A549 (cell line): ENCODE data around the gene SETD2.
"Not testable (repeated sequence)": the region's sequence is repeated elsewhere in the genome, so short reads cannot be mapped to it uniquely, and the experiment has no call there.

Source experiments
- CTCF ChIP-seq: fragments of >200 bp; sonication (Bioruptor Twin); formaldehyde crosslinking; IDR thresholded peaks from 3 replicates; pipeline ENCODE4 v1.5.1; 2016
- POLR2A ChIP-seq: IDR thresholded peaks from 2 replicates; pipeline ENCODE4 v1.6.1; 2012; ENCODE audit warnings: mild to moderate bottlenecking, low read length

DNA sequence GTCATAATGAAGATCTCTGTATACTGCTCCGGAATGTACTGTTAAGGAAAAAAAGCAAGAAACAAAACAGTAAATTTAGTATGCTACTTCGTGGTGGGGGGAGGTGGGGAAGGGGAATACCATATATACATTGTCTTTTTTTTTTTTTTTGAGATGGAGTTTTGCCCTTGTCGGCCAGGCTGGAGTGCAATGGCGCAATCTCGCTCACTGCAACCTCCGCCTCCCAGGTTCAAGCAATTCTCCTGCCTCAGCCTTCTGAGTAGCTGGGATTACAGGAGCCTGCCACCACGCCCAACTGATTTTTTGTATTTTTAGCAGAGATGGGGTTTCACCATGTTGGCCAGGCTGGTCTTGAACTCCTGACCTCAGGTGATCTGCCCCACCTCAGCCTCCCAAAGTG, 21.4 kb downstream of the SETD2 start:
- TF ChIP-seq POLR2A, CTCF: not testable (repeated sequence)
